Measurements from ENCODE around the gene RPS17.
A peak's percentile ranks its signal among the peaks of the same experiment; 100 is the strongest.

The RPS17 gene

GRCh38 chr15:82540055-82540983, at the start of gene RPS17:
RPS17 (minus strand) TSS chr15:82540457; CDS start chr15:82540428, 29 bp downstream.
- no peak for DNase-seq

- DNase-seq, result no peak
These were observed 47.5 kb upstream of the RPS17 start for GRCh38 chr15:82587805-82588204.

DNA sequence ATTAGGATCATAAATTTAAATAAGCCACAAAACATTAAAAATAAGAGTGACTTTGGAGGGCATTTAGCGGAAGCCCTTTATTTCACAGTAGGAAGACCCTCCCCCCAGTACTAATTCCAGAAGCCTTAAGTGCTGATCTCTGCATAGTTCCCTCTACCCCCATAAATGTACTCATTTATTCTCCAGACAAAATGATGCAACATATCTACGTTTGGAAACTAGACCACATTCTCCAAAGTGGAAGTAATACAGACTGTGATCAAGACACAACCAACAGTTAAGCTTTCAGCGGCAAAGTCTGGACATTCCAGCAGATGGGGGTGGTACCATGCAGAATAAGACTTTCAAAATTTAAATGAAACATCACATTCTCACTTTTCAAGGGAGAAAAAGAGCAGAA, 44.8 kb upstream of the RPS17 start:
- no peak for DNase-seq

- DNase-seq, result no peak
These were observed 40.5 kb upstream of the RPS17 start for GRCh38 chr15:82580713-82581112.

- no peak for DNase-seq
These were observed 35.1 kb upstream of the RPS17 start for GRCh38 chr15:82575335-82575734.

GRCh38 chr15:82572986-82573385, 32.7 kb upstream of the RPS17 start:
- no peak for DNase-seq

DNA sequence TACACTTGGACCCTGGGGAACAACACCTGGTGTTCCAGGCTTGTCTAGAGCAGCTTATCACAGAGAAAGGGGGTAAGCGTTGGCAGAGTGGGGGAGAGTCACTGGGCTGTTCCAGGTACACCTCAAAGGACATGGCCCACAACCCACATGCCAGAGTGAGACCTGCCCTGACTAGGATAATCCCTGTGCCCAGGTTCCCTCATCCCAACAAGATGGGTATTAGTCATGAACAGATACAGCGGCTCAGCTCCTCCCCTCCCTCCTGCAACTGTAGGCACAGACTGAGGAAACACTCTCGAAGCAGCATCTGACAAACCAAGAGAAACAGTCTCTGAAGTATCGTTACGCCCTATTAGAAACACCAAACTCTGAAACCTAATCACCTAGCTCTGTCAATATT, 32.1 kb upstream of the RPS17 start:
- DNase-seq, result no peak

DNA sequence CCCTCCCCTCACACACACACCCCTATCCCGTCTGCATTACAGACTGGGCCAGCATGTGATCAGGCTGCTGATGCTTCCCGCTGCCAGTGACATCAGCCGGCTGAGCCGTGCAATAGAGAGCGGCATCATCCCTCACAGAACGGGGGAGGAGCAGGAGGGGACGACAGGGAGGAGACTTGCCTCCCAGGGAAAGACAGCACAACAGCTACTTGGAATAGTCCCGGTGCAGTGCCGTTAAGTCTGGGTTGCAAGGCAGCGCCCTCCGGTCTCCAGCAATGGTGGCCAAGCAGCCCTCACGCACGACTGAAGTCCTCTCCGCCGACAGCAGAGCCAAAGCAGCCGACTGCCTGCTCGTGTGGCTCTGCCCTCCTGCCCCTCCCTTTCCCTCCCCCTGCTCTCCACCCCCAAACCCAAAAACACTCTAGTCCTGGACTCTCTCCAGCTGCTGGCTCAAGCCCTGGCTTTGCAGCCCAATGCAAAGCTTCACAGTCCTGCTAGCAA, 31.5 kb upstream of the RPS17 start:
- peak; percentile 54 for DNase-seq

DNA sequence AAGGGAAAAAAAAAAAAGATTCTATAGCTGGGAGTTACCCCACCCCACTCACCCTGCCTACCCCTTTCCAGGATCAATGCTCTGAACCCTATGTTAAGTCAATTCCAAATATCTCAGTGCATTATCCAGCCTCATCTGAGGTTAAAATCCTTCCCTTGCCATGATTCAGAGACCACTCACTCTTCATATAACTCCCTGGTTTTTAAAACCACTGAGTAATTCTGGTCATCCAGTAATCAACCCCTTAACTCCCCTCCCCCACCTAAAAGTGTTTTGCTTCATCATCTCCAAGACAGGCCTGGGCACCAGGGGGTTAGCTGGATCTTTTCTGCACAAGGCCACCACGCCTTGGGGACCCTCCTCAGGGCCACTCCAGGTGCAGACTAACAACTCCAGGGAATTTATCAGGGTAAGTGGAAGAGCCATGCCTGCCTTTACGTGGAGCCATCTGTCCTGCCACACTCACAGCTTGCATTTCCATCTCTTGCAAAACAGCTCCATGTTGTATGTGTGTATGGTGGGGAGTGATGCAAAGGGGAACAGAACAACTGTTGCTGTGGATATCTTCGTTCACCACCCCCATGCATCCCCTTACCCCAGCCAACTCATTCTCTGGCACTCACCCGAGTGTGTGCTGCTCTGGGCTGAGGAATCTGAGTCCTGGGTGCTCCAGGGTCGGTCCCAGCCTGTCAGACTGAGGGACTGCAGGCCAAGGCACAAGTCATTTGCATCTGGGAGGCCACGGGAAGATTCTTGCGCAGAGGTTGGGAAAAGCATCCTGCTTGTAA, 30.7 kb upstream of the RPS17 start:
- DNase-seq, result peak; percentile 16

- no peak for DNase-seq
These were observed 29.6 kb upstream of the RPS17 start for GRCh38 chr15:82569834-82570233.

GRCh38 chr15:82568986-82569385, 28.7 kb upstream of the RPS17 start:
- no peak for DNase-seq

DNA sequence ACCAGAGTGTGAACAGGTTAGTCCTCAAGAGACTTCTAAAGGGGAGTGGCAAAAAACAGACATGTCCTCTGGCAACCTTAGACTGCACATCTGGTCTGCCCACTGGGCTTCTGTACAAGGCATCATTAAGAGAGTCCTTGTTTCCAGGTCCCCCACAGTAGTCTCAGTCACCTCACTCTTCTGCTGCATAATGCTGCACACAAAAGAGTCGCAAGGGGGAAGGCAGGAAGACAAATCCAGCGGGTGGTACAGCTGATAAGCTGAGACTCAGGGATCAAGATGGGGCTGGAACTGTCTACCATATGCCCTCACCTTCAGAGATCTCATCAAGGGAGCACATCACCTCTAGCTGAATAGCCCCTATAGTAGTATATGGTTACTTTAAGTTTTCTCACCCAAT, 27.4 kb upstream of the RPS17 start:
- no peak for DNase-seq

DNA sequence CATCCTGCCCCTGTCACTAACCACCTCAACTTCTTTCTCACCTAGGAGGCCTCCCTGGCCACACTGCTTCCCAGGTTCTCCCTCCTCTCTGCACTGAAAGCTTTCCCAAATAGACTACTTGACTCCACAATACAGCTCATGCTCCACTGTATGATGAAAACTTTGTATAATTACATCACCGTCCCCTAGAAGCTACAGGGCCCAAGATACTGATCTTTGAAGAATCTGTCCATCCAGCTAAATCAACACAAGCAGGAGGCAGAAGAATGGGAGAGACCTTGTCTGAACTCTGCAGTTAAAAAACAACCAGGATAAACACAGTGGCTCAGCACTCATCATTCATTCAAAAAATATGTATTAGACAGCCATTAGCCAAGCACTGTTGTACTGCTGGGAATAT, 26.4 kb upstream of the RPS17 start:
- no peak for DNase-seq

DNA sequence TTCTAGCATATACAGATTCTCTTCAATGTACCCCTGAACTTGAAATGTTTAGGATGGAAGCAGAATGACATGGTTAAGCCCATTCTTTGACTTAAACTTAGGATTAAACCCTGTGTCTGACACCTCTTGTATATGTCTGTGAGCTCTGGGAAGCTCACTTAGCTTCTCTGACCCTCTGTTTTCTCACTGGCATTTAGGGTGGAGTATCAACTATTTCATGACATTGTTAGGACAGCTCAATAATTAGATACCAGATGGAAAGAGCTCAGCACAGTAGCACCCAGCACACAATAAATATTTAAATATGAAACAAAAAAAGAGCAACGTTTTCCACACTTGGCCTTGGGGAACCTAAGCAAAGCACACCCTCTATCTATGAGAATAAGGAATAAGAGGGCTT, 18.2 kb upstream of the RPS17 start:
- DNase-seq, result no peak

- no peak for DNase-seq
These were observed 16.2 kb upstream of the RPS17 start for GRCh38 chr15:82556315-82557035.

DNA sequence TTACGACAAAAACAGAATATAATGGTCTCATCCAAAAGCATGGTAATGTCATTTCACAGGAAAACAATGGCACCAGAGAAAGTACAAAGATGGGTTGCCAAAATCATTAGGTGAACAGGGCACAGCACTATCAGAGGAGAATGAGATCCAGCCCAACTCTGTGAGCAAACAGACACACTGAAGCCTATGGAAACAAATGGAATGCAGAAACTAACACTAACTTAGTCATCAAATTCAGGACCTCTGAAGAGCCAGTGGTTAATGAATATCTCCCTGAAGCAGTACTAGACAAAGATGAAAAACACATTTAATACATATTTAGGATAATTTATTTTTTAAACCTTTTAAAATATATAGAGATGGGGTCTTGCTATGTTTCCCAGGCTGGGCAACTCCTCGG, 14.6 kb upstream of the RPS17 start:
- no peak for DNase-seq

DNA sequence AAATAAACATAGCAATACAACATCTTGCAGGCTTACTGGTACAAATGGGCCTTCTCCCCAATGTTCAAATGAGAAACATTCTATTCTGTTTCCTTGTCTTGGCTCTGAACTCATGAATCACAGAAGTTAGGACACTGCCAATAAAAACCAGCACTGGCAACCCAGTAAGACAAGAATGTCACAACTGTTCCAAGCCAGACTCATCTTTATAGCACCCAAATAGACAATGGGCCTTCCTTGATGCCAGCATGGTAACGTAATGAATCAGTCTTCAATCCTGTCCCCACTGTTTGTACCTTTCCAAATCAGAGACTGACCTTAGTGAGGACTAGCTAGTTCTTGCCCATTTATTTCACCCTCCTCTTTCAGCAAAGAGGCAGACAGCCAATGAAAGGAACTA, 14.1 kb upstream of the RPS17 start:
- no peak for DNase-seq

GRCh38 chr15:82553846-82554245, 13.6 kb upstream of the RPS17 start:
- no peak for DNase-seq

DNA sequence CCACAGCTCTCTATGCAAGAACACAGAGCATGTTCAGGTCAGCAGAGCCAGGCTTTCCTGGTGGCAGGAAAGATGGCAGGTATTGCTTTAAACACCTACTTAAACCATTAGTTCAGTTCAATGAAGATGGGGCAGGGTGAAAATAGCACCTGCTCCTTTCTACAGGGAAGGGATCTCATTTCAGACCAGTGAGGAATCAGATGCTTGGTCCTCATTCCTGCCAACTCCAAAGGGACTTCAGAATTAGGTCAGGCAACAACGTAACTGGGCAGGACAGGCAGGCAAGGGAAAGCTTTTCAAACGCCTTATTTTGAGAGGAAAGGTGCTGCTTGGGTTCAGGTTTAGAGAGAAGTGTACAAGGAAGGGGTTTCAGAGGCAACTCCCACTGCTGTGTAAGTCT, 12.6 kb upstream of the RPS17 start:
- DNase-seq, result no peak

- DNase-seq, result no peak
These were observed 11.5 kb upstream of the RPS17 start for GRCh38 chr15:82551646-82552247.

DNA sequence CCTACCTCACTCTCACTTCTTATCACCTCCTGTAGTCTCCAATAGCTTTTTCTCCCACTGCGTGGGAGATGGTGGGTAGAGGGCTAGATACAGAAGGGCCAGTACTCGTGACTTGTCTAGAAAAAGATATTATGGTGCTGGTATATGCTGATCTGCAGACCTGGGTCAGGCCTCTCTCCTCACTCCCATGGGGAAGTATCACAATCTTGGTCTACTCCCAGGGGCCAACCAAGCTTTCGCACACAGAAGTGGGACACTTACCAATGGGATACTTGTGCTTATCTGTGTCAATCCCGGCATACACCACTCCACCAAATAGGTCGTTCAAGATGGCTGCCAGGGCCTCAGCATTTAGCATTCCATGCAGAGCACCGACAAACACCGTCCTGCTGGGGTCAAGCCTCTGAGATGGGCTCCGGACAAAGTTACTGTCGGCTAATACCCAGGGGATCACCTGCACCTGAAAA, 9.0 kb upstream of the RPS17 start:
- no peak for DNase-seq

DNA sequence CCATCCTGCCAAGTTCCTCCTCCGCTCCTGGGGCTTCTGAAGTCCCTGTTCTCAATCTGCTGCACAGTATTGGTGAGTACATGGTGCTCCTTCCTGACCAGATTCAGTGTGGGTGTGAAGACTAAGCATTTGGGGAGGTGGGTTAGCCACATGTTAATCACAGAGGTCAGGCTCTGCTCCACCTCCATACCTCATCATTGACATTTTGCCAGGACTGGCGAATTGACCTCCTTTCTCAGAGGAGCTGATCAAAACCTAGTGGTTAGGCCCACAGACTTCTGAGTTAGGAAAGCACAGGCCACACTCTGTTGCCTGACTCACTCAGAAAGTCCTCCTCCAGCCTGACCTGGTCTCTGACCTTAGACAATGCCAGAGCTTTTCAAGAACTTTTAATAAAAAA, 8.4 kb upstream of the RPS17 start:
- no peak for DNase-seq

DNA sequence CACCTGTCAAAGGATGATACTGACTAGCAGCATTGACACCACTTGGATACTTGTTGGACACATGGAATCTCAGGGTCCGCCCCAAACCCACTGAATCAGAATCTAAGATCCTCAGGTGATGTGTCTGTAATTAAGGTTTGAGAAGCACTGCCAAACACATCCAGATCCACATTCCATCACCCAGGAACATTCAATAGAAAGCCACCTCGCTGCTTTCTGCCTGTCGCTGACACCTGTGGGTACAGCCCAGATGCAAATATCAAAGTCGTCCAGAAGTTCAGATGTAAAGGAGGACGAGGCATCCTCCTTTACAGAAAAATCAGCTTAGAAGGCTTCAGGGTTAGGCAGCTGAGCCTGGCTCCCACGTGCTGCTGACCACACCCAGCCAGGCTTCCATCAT, 5.2 kb upstream of the RPS17 start:
- DNase-seq, result no peak

All from NCI-H1694 (cell line).